GM03348 (cell line): ENCODE results near the gene CTRL.
"Not testable (repeated sequence)": the region's sequence is repeated elsewhere in the genome, so short reads cannot be mapped to it uniquely, and the experiment has no call there.

Source experiments
- DNase-seq: peaks from one replicate; pipeline ENCODE4 v3.0.0; 2012; ENCODE audit warnings: low spot score

CTRL gene

GRCh38 chr16:67941469-67942199, 10.0 kb upstream of the CTRL start:
- DNase-seq, result no peak

- no peak for DNase-seq
These were observed 8.9 kb upstream of the CTRL start for GRCh38 chr16:67940446-67941089.

GRCh38 chr16:67939507-67940445, 8.1 kb upstream of the CTRL start:
- no peak for DNase-seq

- DNase-seq, result not testable (repeated sequence)
These were observed 6.1 kb upstream of the CTRL start for GRCh38 chr16:67937713-67938112.

- no peak for DNase-seq
These were observed 5.4 kb upstream of the CTRL start for GRCh38 chr16:67936880-67937605.

- peak; percentile 76 for DNase-seq
These were observed 4.6 kb upstream of the CTRL start, which contains the start of gene PSMB10 for GRCh38 chr16:67936124-67936879. PSMB10 (minus strand) TSS chr16:67936850; CDS start chr16:67936749, 101 bp downstream.

- DNase-seq, result peak; percentile 97
These were observed 3.9 kb upstream of the CTRL start for GRCh38 chr16:67935402-67936123.

GRCh38 chr16:67935101-67935401, 3.4 kb upstream of the CTRL start:
- DNase-seq, result no peak

GRCh38 chr16:67934306-67935100, 2.8 kb upstream of the CTRL start:
- no peak for DNase-seq

- no peak for DNase-seq
These were observed 2.1 kb upstream of the CTRL start for GRCh38 chr16:67933805-67934204.

- no peak for DNase-seq
These were observed 789 bp upstream of the CTRL start for GRCh38 chr16:67932462-67932840.

- DNase-seq, result no peak
These were observed 917 bp downstream of the CTRL start for GRCh38 chr16:67930678-67931211.

- no peak for DNase-seq
These were observed 1.5 kb downstream of the CTRL start for GRCh38 chr16:67930191-67930590.

- DNase-seq, result peak; percentile 87
These were observed 2.9 kb downstream of the CTRL start for GRCh38 chr16:67928561-67929364.

GRCh38 chr16:67928147-67928546, 3.5 kb downstream of the CTRL start:
- DNase-seq, result no peak

- no peak for DNase-seq
These were observed 4.3 kb downstream of the CTRL start for GRCh38 chr16:67927131-67927941.

- DNase-seq, result no peak
These were observed 5.4 kb downstream of the CTRL start for GRCh38 chr16:67926181-67926750.
